22Rv1 (cell line): ENCODE measurements around the gene COL5A1.

Experiments
- H3K27ac ChIP-seq: fragments of 450-650 bp; 2 replicates; pipeline ENCODE4 v1.5.1; 2017
- ZFX ChIP-seq: fragments of 450-650 bp; IDR thresholded peaks from 2 replicates; pipeline ENCODE4 v1.6.1; 2017; ENCODE audit warnings: antibody characterized with exemption, borderline replicate concordance
- TF ChIP-seq, protein P1 (sequence below): fragments of 450-650 bp; IDR thresholded peaks from 2 replicates; pipeline ENCODE4 v1.5.1; 2017; ENCODE audit warnings: mild to moderate bottlenecking

Gene COL5A1

DNA sequence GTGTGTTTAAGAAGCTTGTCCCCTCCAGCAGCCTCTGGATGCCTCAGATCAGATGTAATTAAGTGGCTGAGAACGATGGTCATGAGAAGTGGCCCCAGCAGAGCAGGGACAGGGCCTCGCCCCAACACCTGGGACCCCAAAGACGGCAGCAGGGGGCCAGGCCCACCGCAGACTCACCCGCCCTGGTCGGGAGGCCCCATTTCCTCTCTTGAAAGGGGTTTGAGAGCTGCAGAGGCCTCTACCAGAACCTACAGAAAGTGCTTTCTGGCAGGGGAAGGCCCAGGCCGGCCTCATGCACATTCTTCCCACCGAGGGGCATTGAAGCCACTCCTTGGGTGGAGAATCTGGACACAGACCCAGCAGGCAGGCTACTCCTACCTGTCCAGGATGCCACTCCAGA is 153.8 kb downstream of the COL5A1 start:
- no peak for TF ChIP-seq ZFX
- TF ChIP-seq, protein P1, sequence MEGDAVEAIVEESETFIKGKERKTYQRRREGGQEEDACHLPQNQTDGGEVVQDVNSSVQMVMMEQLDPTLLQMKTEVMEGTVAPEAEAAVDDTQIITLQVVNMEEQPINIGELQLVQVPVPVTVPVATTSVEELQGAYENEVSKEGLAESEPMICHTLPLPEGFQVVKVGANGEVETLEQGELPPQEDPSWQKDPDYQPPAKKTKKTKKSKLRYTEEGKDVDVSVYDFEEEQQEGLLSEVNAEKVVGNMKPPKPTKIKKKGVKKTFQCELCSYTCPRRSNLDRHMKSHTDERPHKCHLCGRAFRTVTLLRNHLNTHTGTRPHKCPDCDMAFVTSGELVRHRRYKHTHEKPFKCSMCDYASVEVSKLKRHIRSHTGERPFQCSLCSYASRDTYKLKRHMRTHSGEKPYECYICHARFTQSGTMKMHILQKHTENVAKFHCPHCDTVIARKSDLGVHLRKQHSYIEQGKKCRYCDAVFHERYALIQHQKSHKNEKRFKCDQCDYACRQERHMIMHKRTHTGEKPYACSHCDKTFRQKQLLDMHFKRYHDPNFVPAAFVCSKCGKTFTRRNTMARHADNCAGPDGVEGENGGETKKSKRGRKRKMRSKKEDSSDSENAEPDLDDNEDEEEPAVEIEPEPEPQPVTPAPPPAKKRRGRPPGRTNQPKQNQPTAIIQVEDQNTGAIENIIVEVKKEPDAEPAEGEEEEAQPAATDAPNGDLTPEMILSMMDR = no peak
- no peak overlapping the region for H3K27ac ChIP-seq

GRCh38 chr9:134796882-134797281 is 155.3 kb downstream of the COL5A1 start:
- TF ChIP-seq, protein P1 = no peak
- TF ChIP-seq ZFX = no peak
- H3K27ac ChIP-seq = no peak overlapping the region

DNA sequence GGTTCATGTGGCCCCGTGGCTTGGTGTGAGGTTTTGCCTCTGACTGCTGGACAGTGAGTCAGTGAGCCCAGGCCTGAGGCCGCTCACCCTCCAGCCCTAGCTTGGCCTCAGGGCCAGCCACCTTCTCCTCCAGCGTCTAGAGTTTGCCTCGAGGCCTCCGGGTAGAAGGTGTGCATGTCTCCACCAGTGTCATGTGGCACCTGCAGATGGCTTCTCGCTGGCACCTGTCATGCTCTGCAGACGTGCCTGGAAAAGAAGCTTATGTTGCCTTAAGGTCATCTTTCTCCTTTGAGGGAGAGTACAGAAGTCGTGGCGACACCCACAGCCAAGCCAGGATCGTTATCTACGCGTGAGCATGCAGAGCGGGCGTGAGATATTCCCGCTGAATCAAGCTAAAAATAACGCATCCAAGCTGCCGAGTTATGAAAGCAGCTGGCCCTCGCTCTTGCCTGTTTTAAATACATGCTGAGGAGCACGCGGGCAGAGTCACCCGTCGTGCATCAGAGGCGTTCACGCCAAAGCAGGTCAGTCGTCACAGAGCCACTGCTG is 159.3 kb downstream of the COL5A1 start:
- no peak overlapping the region for H3K27ac ChIP-seq
- TF ChIP-seq, protein P1 = no peak
- no peak for TF ChIP-seq ZFX

DNA sequence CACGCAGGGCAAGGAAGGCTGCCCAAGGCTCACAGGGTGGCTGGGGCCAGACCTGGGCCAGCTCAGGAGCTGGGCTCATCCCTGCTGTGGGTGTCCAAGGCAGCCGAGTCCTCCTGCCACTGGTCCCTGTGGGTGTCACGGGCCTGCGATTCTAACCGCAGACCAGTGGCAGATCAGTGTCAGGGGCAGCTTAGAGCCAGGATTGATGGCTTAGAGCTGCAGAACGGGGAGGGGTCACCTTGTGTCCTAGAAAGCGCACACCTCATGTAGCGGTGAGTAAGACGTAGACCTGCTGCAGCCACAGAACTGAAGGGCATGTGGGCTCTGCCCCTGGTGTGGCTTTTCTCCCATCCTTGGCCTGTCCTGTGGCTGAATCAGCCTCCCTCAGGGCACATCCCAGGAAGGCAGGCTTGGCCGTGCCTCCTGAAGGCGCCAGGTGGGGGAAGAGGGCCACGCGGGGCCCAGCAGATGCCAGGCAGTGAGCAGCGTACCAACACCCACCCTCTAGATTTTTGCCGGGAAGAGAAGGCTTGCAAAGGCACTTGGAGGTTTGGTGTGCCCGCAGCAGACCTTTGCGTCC is 160.7 kb downstream of the COL5A1 start:
- no peak for TF ChIP-seq ZFX
- TF ChIP-seq, protein P1 = no peak
- no peak overlapping the region for H3K27ac ChIP-seq

GRCh38 chr9:134804871-134805270 is 163.3 kb downstream of the COL5A1 start:
- TF ChIP-seq, protein P1 = no peak
- no peak for TF ChIP-seq ZFX
- H3K27ac ChIP-seq = no peak overlapping the region

DNA sequence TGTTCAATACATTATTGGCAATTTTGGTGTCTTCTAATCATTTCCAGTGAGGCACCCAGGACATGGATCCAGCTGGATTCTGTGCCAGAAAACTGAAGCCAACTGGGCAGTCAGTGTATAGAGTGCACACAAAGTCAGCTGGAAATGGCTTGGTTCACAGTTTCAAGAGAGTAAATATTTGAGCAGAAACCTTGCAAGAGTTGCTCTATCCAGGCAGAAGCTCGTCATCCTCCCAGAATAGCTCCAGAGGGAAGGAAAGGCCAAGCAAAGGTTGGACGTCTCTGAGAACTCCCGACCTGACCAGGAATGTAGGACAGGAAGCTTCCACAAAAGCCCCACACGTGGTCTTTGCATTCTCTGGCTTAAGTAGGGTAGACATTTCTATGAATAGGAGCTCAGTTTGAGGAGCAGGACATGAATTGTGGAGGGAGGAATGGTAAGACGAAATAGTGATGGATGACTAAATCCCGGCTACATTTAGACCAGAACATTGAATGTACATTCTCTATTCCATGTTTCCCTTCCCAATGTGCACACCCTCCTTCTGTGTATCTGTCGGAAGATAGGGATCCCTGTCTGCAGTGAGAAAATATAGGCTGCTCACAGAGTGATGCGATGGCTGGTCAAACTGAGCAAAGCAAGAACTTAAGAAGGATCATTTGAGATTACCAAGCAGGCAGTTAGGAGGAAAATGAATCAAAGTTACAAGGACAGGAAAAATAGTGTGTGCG is 166.3 kb downstream of the COL5A1 start:
- no peak for TF ChIP-seq ZFX
- TF ChIP-seq, protein P1 = no peak
- H3K27ac ChIP-seq = no peak overlapping the region

- no peak overlapping the region for H3K27ac ChIP-seq
Measured at GRCh38 chr9:134808447-134808792, 166.8 kb downstream of the COL5A1 start.

More at GRCh38 chr9:134808447-134808792, 166.8 kb downstream of the COL5A1 start:
- TF ChIP-seq ZFX = no peak
- TF ChIP-seq, protein P1 = no peak
